Body of pancreas (tissue), 4 donors: ENCODE data around the gene KCTD2.

Experiments
- CTCF ChIP-seq, 7 experiments: fragments of 450-650 bp in 4 of 7; fragments of 200-600 bp in 3 of 7; sonication (generic) in 3 of 7; IDR thresholded peaks; one replicate each; pipeline ENCODE4 v1.5.1; 2016 to 2019; ENCODE audit warnings: antibody characterized with exemption in 7 of 7
- POLR2A ChIP-seq, 3 donors: fragments of 450-650 bp; IDR thresholded peaks; one replicate each; pipeline ENCODE4 v1.6.1; 2016; ENCODE audit warnings: antibody characterized with exemption in 3 of 3, mild to moderate bottlenecking in 2 of 3

GRCh38 chr17:75024686-75025397 lies 22.2 kb upstream of the KCTD2 start:
- TF ChIP-seq POLR2A (IDR thresholded peaks at IDR 0.05) (no peak), CTCF (IDR thresholded peaks at IDR 0.05) (no peak)
